BLaER1 treated with 17β-estradiol and CSF1 and Interleukin-3, amounts not matched to agents 10 nM and 100 nM (cell line): ENCODE results near the gene ATP2C2.
A peak's percentile ranks its signal among the peaks of the same experiment; 100 is the strongest.

ENCODE experiments used
- H3K27ac ChIP-seq, 11 experiments: shearing (Covaris generic); formaldehyde crosslinking; 2 replicates each; pipeline ENCODE4 v1.8.1; 2022
- H3K27me3 ChIP-seq, 11 experiments: shearing (Covaris generic); formaldehyde crosslinking; 2 replicates each; pipeline ENCODE4 v1.8.1; 2022
- H3K36me3 ChIP-seq, 11 experiments: shearing (Covaris generic); formaldehyde crosslinking; 2 replicates each; pipeline ENCODE4 v1.8.1; 2022
- H3K4me1 ChIP-seq, 10 experiments: shearing (Covaris generic); formaldehyde crosslinking; 2 replicates each; pipeline ENCODE4 v1.8.1; 2022
- H3K4me2 ChIP-seq, 11 experiments: shearing (Covaris generic); formaldehyde crosslinking; 2 replicates each; pipeline ENCODE4 v1.8.1; 2022
- H3K4me3 ChIP-seq, 10 experiments: shearing (Covaris generic); formaldehyde crosslinking; 2 replicates each; pipeline ENCODE4 v1.8.1; 2022
- H3K9ac ChIP-seq, 11 experiments: shearing (Covaris generic); formaldehyde crosslinking; 2 replicates each; pipeline ENCODE4 v1.8.1; 2022
- H3K9me3 ChIP-seq, 11 experiments: shearing (Covaris generic); formaldehyde crosslinking; replicated peaks in 1 of 11; 2 replicates each; pipeline ENCODE4 v1.8.1; 2022
- H4K20me1 ChIP-seq, 11 experiments: shearing (Covaris generic); formaldehyde crosslinking; 2 replicates each; pipeline ENCODE4 v1.8.1; 2022
- Cebpa-rat ChIP-seq, 11 experiments: shearing (Covaris generic); IDR thresholded peaks; 2 replicates each; pipeline ENCODE4 v1.8.1; 2022

The ATP2C2 gene

GRCh38 chr16:84461413-84462295 lies 93.3 kb downstream of the ATP2C2 start:
- peaks cover 5 to 13% (median 7%) of the 10 kb centered on the region in 11 experiments for H3K9me3 ChIP-seq
- H3K27ac ChIP-seq = peak overlapping the region in 4 of 11 experiments; percentile 12 to 32 (median 20); a peak in 3 of 22 replicates
- no peaks in the 10 kb centered on the region for H4K20me1 ChIP-seq
- H3K4me3 ChIP-seq = no peak overlapping the region
- H3K4me1 ChIP-seq = peaks cover 8 to 18% (median 12%) of the 10 kb centered on the region in 10 experiments; a peak in 19 of 20 replicates
- H3K27me3 ChIP-seq = no peaks in the 10 kb centered on the region
- H3K36me3 ChIP-seq = peaks cover 1 to 50% (median 12%) of the 10 kb centered on the region in 11 experiments; a peak in 18 of 22 replicates
- TF ChIP-seq Cebpa-rat (IDR thresholded peaks at IDR 0.05) = no peak
- H3K9ac ChIP-seq = peak overlapping the region in 1 of 11 experiments; percentile 41; a peak in 1 of 22 replicates
- peak overlapping the region in 10 of 11 experiments; percentile 11 to 64 (median 40); a peak in 18 of 22 replicates for H3K4me2 ChIP-seq

- no peaks in the 10 kb centered on the region for H4K20me1 ChIP-seq
- H3K9ac ChIP-seq = no peak overlapping the region
- TF ChIP-seq Cebpa-rat (IDR thresholded peaks at IDR 0.05) = no peak
- peaks cover 8 to 18% (median 12%) of the 10 kb centered on the region in 10 experiments; a peak in 19 of 20 replicates for H3K4me1 ChIP-seq
- H3K9me3 ChIP-seq = peaks cover 14 to 22% (median 16%) of the 10 kb centered on the region in 11 experiments
- H3K36me3 ChIP-seq = peaks cover 10 to 59% (median 21%) of the 10 kb centered on the region in 11 experiments
- H3K27ac ChIP-seq = no peak overlapping the region; a peak in 1 of 22 replicates
- no peak overlapping the region for H3K4me3 ChIP-seq
- H3K27me3 ChIP-seq = no peaks in the 10 kb centered on the region
- H3K4me2 ChIP-seq = 0 out of 22 replicates have a peak overlapping the region, but pooled peaks of 1 of the 11 experiments have one; percentile 56
These were observed 94.2 kb downstream of the ATP2C2 start for GRCh38 chr16:84462296-84463210.

GRCh38 chr16:84463221-84463620 lies 94.9 kb downstream of the ATP2C2 start:
- Histone ChIP-seq H3K4me1 (peaks cover 8 to 18% (median 12%) of the 10 kb centered on the region in 10 experiments; a peak in 19 of 20 replicates), H3K4me2 (no peak overlapping the region), H3K27ac (no peak overlapping the region), H3K9me3 (peaks cover 19 to 29% (median 23%) of the 10 kb centered on the region in 11 experiments), H3K4me3 (no peak overlapping the region), H4K20me1 (no peaks in the 10 kb centered on the region), H3K27me3 (no peaks in the 10 kb centered on the region), H3K9ac (no peak overlapping the region), H3K36me3 (peaks cover 16 to 66% (median 27%) of the 10 kb centered on the region in 11 experiments)
- TF ChIP-seq Cebpa-rat (IDR thresholded peaks at IDR 0.05) = no peak

- Histone ChIP-seq H3K4me3 (no peak overlapping the region), H3K9ac (no peak overlapping the region), H3K27ac (no peak overlapping the region), H3K9me3 (peaks cover 19 to 24% (median 22%) of the 10 kb centered on the region in 11 experiments), H4K20me1 (no peaks in the 10 kb centered on the region), H3K4me2 (no peak overlapping the region), H3K27me3 (no peaks in the 10 kb centered on the region), H3K36me3 (peaks cover 16 to 68% (median 27%) of the 10 kb centered on the region in 11 experiments), H3K4me1 (peaks cover 8 to 18% (median 12%) of the 10 kb centered on the region in 10 experiments; a peak in 19 of 20 replicates)
- no peak for TF ChIP-seq Cebpa-rat (IDR thresholded peaks at IDR 0.05)
These were observed 95.8 kb downstream of the ATP2C2 start for GRCh38 chr16:84464116-84464515.

GRCh38 chr16:84465154-84465553 lies 96.8 kb downstream of the ATP2C2 start:
- no peaks in the 10 kb centered on the region for H3K27me3 ChIP-seq
- no peak overlapping the region for H3K27ac ChIP-seq
- H3K4me2 ChIP-seq = no peak overlapping the region
- no peak overlapping the region for H3K9ac ChIP-seq
- TF ChIP-seq Cebpa-rat (IDR thresholded peaks at IDR 0.05) = no peak
- peaks cover 16 to 68% (median 27%) of the 10 kb centered on the region in 11 experiments for H3K36me3 ChIP-seq
- no peak overlapping the region for H3K4me3 ChIP-seq
- H3K9me3 ChIP-seq = peaks cover 19 to 24% (median 22%) of the 10 kb centered on the region in 11 experiments
- H4K20me1 ChIP-seq = no peaks in the 10 kb centered on the region
- H3K4me1 ChIP-seq = peaks cover 8 to 18% (median 12%) of the 10 kb centered on the region in 10 experiments; a peak in 19 of 20 replicates

- no peak for TF ChIP-seq Cebpa-rat (IDR thresholded peaks at IDR 0.05)
- no peak overlapping the region for H3K27ac ChIP-seq
These were observed 98.4 kb downstream of the ATP2C2 start for GRCh38 chr16:84466692-84467091.

GRCh38 chr16:84467256-84467655 lies 98.9 kb downstream of the ATP2C2 start:
- Histone ChIP-seq H4K20me1 (no peaks in the 10 kb centered on the region), H3K4me1 (peaks cover 0 to 5% (median 0%) of the 10 kb centered on the region in 10 experiments; a peak in 5 of 20 replicates), H3K4me3 (no peak overlapping the region), H3K9me3 (peaks cover 29 to 39% (median 36%) of the 10 kb centered on the region in 11 experiments), H3K36me3 (peaks cover 22 to 74% (median 36%) of the 10 kb centered on the region in 11 experiments), H3K27me3 (no peaks in the 10 kb centered on the region), H3K4me2 (no peak overlapping the region), H3K27ac (no peak overlapping the region), H3K9ac (no peak overlapping the region)
- TF ChIP-seq Cebpa-rat (IDR thresholded peaks at IDR 0.05) = no peak

More at GRCh38 chr16:84466692-84467091, 98.4 kb downstream of the ATP2C2 start:
- no peaks in the 10 kb centered on the region for H4K20me1 ChIP-seq
- peaks cover 22 to 74% (median 32%) of the 10 kb centered on the region in 11 experiments for H3K36me3 ChIP-seq
- peaks cover 1 to 10% (median 4%) of the 10 kb centered on the region in 10 experiments; a peak in 16 of 20 replicates for H3K4me1 ChIP-seq
- H3K9ac ChIP-seq = no peak overlapping the region
- no peaks in the 10 kb centered on the region for H3K27me3 ChIP-seq
- H3K9me3 ChIP-seq = peaks cover 25 to 34% (median 30%) of the 10 kb centered on the region in 11 experiments
- no peak overlapping the region for H3K4me3 ChIP-seq
- no peak overlapping the region for H3K4me2 ChIP-seq

GRCh38 chr16:84467709-84468108 lies 99.4 kb downstream of the ATP2C2 start:
- no peak overlapping the region for H3K4me3 ChIP-seq
- no peak overlapping the region for H3K9ac ChIP-seq
- H3K27me3 ChIP-seq = no peaks in the 10 kb centered on the region
- TF ChIP-seq Cebpa-rat (IDR thresholded peaks at IDR 0.05) = no peak
- peaks cover 29 to 43% (median 39%) of the 10 kb centered on the region in 11 experiments for H3K9me3 ChIP-seq
- H3K27ac ChIP-seq = no peak overlapping the region
- H3K36me3 ChIP-seq = peaks cover 22 to 73% (median 36%) of the 10 kb centered on the region in 11 experiments
- H3K4me1 ChIP-seq = peaks cover 0 to under 1% (median 0%) of the 10 kb centered on the region in 10 experiments; a peak in 2 of 20 replicates
- H3K4me2 ChIP-seq = no peak overlapping the region
- no peaks in the 10 kb centered on the region for H4K20me1 ChIP-seq
